GM21526 (cell line): ENCODE data around the gene TTYH2.

Experiments
- ATAC-seq: cut with Tn5 transposase; IDR thresholded peaks from one replicate; pipeline ENCODE4 v1.9.1; 2021; ENCODE audit warnings: moderate library complexity; ENCODE audit not compliant: unreplicated experiment, low FRiP score

The TTYH2 gene

DNA sequence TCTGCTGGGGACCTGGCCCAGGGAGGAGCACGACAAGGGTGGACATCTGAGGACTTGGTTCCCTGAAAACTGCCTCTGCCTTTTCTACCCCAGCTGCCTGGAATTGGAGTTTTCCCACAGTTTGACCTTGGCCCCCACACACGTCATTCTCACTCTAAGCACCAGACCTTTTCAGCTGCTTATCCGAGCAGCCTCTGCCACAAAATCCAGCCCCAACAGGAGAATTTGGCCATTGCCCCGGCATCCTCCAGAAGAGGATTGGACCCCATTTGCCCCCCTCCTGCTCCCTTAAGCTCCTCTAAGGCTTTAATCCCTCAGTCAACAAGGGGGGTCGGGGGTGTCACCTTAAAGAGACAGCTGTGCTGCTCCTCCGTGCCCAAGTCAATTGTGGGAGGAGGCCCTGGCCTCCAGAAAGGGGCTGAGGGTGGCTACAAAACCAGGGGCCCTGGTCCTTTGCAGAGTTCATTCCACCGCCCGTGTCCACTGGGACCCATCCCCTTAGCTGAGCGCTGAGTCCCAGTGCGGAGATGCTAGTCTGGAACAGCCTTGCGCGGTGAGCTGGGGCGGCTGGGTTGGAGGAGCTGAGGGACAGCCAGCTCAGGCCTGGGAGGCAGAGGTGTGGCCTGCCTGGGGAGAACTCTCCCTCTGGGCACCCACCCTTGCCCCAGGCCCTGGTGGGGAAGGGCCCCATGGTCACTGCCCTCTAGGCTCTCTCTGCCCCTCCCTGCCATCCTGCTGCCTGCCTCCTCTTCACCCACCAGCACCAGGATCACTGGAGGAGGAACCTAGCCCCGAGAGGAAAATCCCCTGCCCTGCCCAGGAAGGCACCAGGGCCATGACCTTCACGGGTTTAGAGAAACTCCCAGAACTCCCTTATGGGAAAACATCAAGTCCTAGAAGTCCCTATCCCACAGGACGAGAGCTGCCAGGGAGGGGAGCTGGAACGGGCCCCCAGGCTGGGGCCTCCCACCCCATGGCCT is 18.8 kb downstream of the TTYH2 start:
- ATAC-seq, result no peak

DNA sequence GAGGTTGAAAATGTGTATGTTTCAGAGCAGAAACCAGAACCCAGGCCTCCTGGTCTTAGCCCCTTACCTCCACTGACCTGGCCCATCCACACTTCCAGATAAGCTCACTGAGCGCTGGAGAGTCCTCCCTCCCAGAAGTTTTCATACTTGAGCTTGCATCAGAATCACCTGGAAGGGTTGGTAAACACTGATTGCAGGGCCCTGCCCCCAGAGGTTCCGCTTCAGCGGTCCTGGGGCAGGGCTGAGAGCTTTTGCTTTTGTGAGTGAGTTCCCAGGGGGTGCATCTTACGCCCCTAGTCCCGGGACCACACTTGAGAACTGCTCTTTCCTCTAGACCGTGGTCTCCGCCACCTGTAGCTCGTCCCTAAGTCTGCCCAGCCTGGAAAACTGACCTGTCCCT is 20.6 kb downstream of the TTYH2 start:
- ATAC-seq, result no peak

DNA sequence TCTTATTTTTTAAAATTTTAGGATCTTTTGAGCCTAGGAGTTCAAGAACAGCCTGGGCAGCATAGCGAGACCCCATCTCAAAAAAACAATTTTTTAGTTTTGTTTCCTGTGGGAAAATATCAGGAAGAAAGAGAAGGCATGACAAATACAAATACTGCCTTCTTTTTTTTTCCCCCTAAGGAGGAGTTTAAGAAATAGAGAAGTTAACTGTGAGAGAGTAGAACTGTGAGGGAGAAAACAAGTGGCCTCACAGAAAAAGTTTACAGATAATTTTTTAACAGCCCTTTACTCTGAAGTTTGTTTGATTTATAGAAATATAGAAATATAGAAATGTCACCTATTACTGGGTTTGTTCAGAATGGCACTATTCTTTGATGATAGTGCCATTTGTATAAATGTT is 21.1 kb downstream of the TTYH2 start:
- ATAC-seq, result no peak

DNA sequence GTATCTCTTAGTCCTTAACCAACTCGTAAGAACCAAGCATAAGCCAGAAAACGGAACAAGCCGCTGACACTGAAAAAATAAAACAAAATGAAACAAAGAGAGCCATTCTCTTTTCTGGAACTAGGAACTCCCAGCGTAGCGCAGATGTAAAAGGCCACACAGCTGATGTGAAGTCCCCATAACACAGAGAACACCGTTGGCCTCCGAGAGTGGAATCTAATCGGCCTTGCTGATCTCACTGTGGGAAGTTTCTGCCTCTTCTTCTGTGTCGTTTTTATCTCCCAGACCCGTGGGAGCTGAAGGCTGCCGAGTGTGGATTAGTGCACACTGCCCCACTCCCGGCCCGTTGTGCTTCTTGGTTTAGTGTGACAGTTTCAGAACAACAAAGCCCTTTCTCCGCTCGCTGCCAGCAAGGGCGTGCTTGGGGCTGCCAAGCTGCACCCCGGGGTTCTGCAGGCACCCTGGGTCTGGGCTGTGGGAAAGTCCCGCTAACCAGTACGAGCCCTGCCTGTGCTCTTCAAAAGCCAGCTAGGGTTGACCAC is 21.7 kb downstream of the TTYH2 start:
- no peak for ATAC-seq

DNA sequence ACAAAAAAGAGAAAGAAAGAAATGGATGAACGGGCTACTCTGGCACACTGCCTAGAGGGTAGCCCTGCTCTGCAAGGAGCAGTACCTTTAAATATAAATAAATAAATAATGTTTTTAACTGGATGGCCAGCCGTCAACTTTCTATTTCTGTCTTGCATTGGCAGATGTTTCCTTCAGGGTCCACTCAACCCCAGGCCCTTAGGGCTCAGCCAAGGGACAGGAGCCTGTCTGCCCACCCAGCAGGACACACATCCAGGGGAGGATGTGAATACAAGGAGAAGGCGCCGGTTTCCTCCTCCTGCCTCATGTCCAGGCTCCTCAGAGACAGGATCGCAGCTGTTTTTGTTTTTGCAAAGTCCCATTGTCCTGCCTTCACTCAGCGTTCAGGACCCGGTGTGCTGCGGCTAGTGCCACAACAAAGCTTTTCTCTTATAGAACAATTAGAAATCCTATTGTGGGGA is 22.6 kb downstream of the TTYH2 start:
- no peak for ATAC-seq

DNA sequence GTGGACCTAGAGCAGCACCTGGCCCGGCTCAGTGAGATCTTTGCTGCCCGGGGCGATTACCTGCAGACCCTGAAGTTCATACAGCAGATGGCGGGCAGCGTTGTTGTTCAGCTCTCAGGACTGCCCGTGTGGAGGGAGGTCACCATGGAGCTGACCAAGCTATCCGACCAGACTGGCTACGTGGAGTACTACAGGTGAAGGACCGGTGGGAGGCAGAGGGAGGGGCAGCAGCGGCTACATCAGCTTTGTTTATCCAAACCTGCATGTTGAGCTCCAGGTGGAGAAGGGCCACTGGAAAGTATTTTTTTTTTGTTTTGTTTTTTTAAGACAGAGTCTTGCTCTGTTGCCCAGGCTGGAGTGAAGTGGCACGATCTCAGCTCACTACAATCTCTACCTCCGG is 23.9 kb downstream of the TTYH2 start:
- ATAC-seq, result no peak

DNA sequence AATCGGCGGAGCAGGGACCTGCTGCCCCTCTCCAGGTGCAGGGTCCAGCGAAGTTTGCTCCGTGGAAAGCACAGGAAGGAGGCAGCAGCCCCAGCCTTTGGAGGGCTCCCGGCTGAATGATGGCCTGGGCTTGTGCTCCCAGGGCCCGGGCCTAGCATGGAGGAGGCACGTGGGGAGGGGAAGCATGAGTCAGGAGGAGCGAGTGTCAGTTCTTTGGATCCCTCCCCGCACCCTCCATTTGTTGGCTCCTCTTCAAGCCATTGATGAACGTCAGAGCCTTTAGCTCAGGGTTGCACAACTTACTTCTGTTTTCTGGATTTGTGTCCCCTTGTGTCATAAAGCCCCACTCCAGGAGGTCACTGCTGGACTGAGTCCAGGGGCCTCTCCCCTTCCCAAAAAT is 25.8 kb downstream of the TTYH2 start:
- no peak for ATAC-seq

DNA sequence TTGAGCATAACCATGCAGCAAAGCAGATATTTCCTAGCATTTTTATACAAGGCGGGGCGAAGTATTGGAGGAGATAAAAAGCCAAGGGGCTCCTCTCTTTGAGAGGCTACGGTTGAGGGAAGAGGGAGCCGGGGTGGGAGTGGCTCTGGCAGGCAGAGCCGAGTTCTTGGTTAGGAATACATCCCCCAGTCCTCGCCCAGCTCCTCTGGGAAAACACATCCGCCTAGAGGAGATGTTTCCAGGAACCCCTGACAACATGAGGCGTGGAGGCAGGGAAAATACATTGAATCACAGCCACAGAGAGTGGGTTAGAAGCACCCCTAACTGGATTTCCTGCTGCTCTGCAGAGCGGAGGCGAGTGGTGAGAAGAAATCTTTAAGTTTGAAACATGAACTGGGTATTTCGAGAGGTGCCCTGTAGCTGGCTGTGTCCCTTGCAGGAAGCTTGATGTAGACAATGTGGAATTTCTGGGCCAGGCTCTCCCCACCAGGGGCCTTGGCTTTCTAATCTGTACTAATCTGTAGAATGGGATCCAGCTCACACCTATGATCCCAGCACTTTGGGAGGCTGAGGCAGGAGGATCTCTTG is 27.3 kb downstream of the TTYH2 start:
- ATAC-seq, result no peak

DNA sequence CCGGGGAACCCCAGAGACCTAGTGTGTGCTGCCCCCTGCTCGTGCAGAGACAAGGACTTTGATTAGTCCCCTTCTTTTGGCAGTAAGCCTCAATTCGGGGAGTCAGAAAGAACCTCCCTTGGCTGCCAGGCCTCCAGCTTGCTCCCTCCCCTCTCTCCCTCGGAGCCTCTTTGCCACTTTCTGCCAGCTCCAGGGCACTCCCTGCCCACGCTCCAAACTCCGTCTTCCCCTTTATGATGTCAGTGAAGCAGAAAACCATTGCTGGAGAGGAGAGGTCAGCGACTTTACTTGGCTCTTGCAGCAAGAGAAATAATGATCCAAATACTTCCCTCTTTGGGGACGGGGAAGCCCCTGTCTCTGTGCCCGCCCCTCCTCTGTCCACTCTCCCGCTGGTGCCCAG is 28.1 kb downstream of the TTYH2 start:
- no peak for ATAC-seq

DNA sequence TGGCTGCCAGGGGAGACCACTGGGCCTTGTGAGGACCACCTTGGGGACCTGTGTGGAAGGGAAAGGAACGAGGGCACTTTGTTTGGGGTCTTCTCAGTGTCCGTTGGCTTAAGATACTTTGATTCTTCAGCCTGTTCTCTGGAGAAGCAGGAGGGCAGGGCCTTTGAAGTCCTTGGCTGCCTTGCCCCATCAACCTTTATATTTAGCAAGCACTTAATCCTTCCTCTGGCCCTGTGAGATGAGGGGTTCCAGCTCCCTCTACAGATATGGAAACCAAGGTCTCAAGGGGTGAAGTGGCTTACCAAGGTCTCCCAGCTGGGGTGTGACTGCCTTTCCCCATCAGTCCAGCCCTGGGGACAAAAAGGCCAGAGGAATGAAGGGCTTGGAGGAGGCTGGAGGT is 28.5 kb downstream of the TTYH2 start:
- ATAC-seq, result no peak

DNA sequence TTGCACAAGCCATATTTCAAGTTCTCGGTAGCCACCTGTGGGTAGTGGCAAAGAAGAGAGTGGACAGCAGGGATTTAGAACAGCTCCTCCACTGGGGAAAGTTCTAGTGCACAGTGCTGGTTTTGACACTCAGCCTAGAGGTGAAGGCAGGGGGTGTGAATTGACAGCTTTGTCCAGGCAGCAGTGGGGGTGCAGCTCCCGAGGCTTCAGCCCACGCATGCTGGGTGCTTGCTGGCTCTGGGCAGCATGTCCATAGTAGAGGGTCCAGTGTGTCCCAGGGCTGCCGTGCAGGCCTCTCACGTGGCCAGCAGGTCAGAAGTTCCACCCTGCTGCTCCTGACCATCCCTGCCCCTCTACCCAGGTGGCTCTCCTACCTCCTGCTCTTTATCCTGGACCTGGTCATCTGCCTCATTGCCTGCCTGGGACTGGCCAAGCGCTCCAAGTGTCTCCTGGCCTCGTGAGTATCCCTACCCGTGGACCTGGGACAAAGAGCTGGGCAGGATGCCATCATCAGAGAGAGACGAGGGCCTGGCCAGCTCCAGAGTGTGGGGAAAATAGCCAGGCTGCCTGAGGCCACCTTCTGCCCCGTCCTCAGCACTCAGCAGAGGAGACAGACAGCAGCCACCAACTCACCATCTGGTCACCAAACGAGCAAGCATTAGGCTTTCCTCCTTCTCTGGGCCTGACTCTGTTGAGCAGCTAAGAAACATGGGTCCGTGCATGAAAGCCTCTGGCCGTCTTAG is 29.8 kb downstream of the TTYH2 start:
- no peak for ATAC-seq

DNA sequence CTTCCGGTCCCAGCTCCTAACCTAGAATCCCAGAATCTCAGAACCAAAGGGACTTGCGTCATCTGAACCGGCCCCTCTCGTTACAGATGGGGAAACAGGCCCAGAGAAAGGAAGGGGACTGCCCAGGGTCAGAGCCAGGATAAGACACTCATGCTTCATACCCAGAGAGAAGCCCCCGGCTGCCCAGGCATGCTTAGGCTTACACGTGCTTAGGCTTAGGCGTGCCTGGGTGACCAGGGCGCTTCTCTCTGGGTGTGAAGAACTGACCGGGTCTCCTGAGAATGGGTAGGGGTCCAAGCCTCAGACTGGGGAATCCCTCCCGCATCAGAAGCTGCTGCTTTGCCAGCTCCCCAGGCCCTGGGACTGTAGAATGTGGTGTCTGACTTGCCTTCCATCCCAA is 30.8 kb downstream of the TTYH2 start:
- ATAC-seq, result no peak

DNA sequence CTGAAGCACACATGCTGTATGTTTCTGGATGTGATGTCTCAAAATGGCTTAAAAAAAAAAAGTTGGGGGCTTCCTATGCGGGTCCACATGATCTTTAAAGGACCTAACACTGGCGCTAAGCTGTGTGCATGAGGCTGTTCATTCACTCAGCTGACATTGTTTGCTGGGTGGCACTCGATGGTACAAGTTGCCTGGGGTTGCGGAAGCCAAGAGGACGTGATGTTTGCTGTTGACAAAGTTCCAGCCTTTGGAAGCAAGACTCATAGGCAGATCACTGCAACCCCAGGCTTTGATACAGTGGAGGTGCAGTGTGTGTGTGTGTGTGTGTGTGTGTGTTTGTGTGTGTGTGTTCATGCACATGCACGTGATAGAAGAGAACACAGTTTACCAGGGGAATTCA is 31.2 kb downstream of the TTYH2 start:
- no peak for ATAC-seq

DNA sequence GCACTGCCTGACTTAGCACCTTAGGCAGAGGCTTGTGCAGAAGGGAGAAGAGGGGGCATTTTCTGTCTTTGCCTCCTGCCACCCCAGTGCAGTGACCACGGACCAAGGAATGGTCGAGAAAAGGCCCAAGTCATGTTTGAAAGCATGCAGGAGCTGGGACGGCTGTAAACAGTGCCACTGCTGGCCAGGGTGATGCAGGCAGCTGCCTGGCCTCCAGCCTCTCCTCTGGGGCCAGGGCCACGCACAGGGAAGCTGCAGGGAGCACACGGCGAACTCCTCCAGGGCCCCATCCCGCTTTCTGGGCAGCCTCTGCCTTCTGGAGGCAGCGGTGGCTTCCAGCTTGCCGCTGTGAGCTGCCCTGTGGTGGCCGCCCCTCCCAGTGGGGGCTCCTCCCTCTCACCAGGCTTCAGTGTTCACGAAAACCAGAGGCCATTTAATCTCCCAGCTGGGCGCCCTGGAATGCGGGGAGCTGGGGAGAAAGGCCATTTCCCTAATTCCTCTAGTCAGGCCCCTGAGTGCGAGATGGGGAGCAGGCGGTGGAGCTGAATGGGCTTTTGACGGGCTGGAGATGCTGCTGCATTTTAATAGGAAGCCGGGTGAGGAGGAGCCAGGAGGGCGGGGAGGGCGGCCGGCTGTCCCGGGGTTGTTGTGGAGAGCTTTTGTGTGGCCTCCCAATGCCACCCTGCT is 31.9 kb downstream of the TTYH2 start:
- ATAC-seq, result no peak

DNA sequence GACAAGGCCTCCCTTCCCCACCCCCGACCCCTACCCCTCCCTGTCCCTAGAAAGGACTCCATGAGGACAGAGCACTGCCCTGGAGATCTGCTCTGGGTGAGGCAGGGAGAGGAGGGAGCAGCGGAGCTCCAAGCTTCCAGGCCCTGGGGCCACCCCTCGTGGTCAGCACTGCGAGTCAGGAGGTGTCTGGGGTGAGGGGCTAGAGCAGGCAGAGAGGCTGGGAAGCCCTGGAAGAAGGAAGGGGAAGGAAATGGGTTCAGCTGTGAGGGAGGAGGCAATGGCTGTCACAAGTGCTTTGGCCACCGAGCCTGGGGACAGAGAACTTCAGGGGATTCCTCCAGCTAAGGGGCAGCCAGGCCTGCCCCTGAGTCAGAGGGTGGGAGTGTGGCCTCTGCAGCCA is 32.5 kb downstream of the TTYH2 start:
- no peak for ATAC-seq

DNA sequence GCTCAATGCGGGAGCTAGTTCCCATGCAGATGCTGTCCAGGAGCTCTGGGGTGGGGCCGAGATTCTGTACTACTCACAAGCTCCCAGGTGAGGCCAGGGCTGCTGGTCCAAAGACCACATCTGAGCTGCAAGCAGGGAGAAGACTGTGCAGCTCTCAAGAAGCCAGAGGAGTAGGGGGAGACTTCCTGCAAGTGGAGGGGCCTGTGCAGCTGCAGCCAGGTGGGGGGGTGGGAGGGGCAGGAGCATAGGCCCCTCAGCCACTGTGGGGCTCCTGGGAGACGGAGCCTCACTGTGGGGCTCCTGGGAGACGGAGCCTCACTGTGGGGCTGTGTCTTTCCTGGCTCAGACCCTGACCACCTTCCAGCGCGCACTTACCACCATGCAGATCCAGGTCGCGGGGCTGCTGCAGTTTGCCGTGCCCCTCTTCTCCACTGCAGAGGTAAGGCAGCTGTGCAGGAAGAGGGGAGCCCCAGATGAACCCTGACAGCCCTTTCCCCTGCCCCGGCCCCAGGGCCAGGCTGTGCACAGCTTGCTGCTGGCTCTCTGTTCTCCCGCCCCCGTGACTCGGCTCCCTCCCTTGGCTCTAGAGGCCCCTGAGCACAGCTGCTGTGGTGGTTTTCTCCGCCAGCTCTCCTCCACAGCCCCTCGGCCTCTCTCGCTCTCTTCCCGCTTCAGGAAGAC is 36.4 kb downstream of the TTYH2 start:
- no peak for ATAC-seq

DNA sequence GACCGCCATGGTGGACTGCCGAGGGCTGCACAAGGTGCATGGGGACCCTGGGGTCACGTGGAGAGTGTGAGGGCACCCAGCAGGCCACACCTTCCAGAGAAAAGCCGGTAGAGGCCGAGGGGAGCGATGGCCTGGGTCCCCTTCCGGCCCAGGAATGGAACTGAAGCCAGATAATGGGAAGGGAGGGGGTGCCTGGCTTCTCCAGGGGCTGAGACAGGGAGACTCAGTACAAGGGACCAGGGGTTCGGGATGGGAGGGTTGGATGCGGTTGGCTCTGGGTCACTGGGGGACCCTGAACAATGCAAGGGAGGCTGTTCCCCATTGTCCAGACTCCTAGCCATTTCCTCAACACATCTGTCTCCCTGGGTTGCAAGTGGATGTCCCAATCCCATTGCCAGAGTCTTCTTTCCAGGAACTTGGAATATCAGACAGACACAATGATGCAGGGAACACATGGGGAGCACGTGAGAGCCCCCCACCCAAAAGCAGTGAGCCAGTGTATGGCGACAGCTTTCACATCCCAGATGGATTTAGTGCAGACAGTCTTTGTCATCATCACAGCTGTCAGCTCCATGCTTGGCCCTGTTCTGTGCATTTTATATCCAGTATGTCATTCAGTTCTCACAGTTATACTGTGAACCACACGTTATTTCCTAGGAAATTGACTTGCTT is 37.1 kb downstream of the TTYH2 start:
- no peak for ATAC-seq

DNA sequence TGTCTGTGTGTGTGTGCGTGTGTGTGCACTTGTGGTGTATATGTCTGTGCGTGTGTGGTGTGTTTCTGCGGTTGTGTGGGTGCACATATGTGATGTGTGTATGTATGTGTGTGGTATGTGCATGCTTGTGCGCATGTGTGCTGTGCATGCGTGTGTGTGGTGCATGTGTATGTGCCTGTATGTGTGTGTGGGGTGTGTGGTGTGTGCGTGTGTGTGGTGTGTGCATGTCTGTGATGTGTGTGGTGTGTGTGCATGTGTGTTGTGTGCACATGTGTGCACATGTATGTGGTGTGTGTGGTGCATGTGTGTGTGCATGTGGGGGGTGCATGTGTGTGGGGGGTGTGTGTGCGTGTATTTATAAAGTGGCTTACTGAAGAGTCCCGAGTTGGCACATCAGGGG is 37.7 kb downstream of the TTYH2 start:
- ATAC-seq, result no peak

DNA sequence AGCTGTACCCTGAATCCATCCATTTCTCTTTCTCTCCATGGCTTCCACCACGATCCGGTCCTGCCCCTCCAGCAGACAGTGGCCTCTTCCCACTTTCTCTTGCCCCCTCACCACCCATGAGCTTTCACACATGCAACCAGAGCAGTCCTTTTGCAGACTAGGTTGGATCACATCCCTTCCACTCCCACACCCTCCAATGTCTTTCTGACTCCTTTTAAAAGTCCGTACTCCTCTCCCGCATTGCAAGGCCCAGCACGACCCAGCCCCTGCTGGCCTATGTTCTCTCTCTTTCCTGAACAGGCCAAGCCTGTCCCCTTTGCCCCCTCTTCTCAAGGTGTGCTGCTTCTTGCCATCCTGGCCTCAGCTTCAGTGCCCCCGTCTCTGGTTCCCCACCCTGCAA is 38.2 kb downstream of the TTYH2 start:
- ATAC-seq, result no peak
